Smooth muscle cell (in vitro differentiated cells): ENCODE measurements around the gene SPATA4. TPM values are rescaled to one million over a fixed set of nuclear protein-coding genes. Genes with fewer than 3 reads are reported as not detected.

Source experiments
- DNase-seq: peaks from one replicate; lab custom pipeline; 2025; ENCODE audit not compliant: unreplicated experiment; lab: John Stamatoyannopoulos, UW
- H2AFZ ChIP-seq: fragments of 200-600 bp; sonication (generic); 2 replicates; pipeline ENCODE4 v1.6.0; 2016; ENCODE audit warnings: antibody characterized with exemption, low read depth, mild to moderate bottlenecking
- H3F3A ChIP-seq: fragments of 200-600 bp; sonication (generic); 2 replicates; pipeline ENCODE4 v1.6.0; 2017; ENCODE audit warnings: antibody characterized with exemption, low read depth
- H3K27ac ChIP-seq: fragments of 200-600 bp; sonication (generic); 2 replicates; pipeline ENCODE4 v1.5.1; 2016; ENCODE audit warnings: low read depth, mild to moderate bottlenecking
- H3K27me3 ChIP-seq: fragments of 200-600 bp; sonication (generic); 2 replicates; pipeline ENCODE4 v1.6.1; 2016; ENCODE audit warnings: low read depth, mild to moderate bottlenecking
- H3K36me3 ChIP-seq: fragments of 200-600 bp; sonication (generic); 2 replicates; pipeline ENCODE4 v1.5.1; 2016; ENCODE audit warnings: low read depth
- H3K4me1 ChIP-seq: fragments of 200-600 bp; sonication (generic); 2 replicates; pipeline ENCODE4 v1.5.1; 2016; ENCODE audit warnings: low read depth
- H3K4me2 ChIP-seq: fragments of 200-600 bp; sonication (generic); 2 replicates; pipeline ENCODE4 v1.6.0; 2016; ENCODE audit warnings: mild to moderate bottlenecking
- H3K4me3 ChIP-seq: fragments of 200-600 bp; sonication (generic); 2 replicates; pipeline ENCODE4 v1.5.1; 2016; ENCODE audit warnings: mild to moderate bottlenecking
- H3K79me2 ChIP-seq: fragments of 200-600 bp; sonication (generic); 2 replicates; pipeline ENCODE4 v1.6.0; 2016; ENCODE audit warnings: low read depth, mild to moderate bottlenecking
- H3K9ac ChIP-seq: fragments of 200-600 bp; sonication (generic); 2 replicates; pipeline ENCODE4 v1.6.0; 2016; ENCODE audit warnings: low read depth
- H3K9me3 ChIP-seq: fragments of 200-600 bp; sonication (generic); replicated peaks from 2 replicates; pipeline ENCODE4 v1.5.1; 2016; ENCODE audit warnings: low read depth
- H4K20me1 ChIP-seq: fragments of 200-600 bp; sonication (generic); 2 replicates; pipeline ENCODE4 v1.6.0; 2016; ENCODE audit warnings: low read depth
- WGBS: methylation state at CpG from one replicate; pipeline ENCODE4 v1.1.7; 2016; ENCODE audit warnings: low lambda C conversion rate; 5-methylcytosine and 5-hydroxymethylcytosine counted together
- polyA plus RNA-seq: library from polyadenylated mRNA; unstranded; fragments of >200 nt; fragmentation: Nextera tagmentation; extraction: Ambion mirVana; gene quantifications from 2 replicates; pipeline ENCODE4 v1.2.1, GENCODE V29; 2016
- total RNA-seq: library from RNA; depleted of rRNA; stranded (reverse); fragments of >200 nt; gene quantifications from 2 replicates; pipeline ENCODE4 v1.2.3, GENCODE V29; 2014
- TF ChIP-seq, protein P1 (sequence below): fragments of 200-600 bp; sonication (generic); IDR thresholded peaks from 2 replicates; pipeline ENCODE4 v1.5.1; 2017; ENCODE audit warnings: borderline replicate concordance, mild to moderate bottlenecking, antibody characterized with exemption; ENCODE audit not compliant: insufficient read depth, poor library complexity, severe bottlenecking

SPATA4 gene
- total and polyA plus RNA-seq, 2 experiments from 2014 or later = not detected

DNA sequence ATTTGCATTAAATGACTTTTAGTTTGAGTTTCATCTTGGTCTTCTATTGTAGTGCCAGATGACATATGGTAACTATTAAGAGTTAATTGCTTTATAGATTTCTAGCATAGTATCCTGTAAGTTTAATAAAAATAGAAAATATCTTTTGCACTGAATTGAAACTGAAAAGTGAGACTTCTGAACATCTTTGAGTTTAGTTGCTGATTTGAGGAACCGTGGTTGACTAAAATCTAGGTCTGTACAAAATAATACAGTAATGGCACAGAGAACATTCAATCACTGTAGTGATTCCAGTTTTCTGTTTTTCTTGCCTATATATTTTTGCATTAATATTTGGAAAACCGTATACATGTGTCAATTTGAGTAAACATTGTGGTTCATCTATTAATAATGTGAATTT is 60.7 kb downstream of the SPATA4 start:
- H3K79me2 ChIP-seq = no peaks in the 10 kb centered on the region
- no peak overlapping the region for H3K9ac ChIP-seq
- TF ChIP-seq, protein P1, sequence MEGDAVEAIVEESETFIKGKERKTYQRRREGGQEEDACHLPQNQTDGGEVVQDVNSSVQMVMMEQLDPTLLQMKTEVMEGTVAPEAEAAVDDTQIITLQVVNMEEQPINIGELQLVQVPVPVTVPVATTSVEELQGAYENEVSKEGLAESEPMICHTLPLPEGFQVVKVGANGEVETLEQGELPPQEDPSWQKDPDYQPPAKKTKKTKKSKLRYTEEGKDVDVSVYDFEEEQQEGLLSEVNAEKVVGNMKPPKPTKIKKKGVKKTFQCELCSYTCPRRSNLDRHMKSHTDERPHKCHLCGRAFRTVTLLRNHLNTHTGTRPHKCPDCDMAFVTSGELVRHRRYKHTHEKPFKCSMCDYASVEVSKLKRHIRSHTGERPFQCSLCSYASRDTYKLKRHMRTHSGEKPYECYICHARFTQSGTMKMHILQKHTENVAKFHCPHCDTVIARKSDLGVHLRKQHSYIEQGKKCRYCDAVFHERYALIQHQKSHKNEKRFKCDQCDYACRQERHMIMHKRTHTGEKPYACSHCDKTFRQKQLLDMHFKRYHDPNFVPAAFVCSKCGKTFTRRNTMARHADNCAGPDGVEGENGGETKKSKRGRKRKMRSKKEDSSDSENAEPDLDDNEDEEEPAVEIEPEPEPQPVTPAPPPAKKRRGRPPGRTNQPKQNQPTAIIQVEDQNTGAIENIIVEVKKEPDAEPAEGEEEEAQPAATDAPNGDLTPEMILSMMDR = no peak
- H3K4me1 ChIP-seq = no peaks in the 10 kb centered on the region
- DNase-seq = no peak
- no peak overlapping the region for H3K27ac ChIP-seq
- H3K27me3 ChIP-seq = no peaks in the 10 kb centered on the region
- no peak overlapping the region for H3K4me2 ChIP-seq
- H3K4me3 ChIP-seq = no peak overlapping the region
- H2AFZ ChIP-seq = no peak overlapping the region
- no peaks in the 10 kb centered on the region for H3K9me3 ChIP-seq
- H4K20me1 ChIP-seq = no peaks in the 10 kb centered on the region
- no peaks in the 10 kb centered on the region for H3K36me3 ChIP-seq
- 83% methylated on average over 2 of the region's 2 CpGs for WGBS
- H3F3A ChIP-seq = no peaks in the 10 kb centered on the region

Other genes starting within 250 kb of the SPATA4 start
- gene WDR17, start 129.7 kb downstream of the SPATA4 start, total RNA-seq = 0.49 and 1.0 TPM in 2 replicates
- gene WDR17, start 129.7 kb downstream of the SPATA4 start, polyA plus RNA-seq = 0.18 and 0.50 TPM in 2 replicates
- gene ASB5, start 73.6 kb upstream of the SPATA4 start, total RNA-seq = 0.18 TPM in 1 of 2 replicates, not detected in the other
- not detected in 2 replicates for gene ASB5, start 73.6 kb upstream of the SPATA4 start, polyA plus RNA-seq
- 195 and 237 TPM in 2 replicates for gene SPCS3, start 124.4 kb upstream of the SPATA4 start, total RNA-seq
- 101 and 116 TPM in 2 replicates for gene SPCS3, start 124.4 kb upstream of the SPATA4 start, polyA plus RNA-seq